Endothelial cell of hepatic sinusoid (primary cell): ENCODE data around the gene RASL10B.
"Not testable (repeated sequence)": the region's sequence is repeated elsewhere in the genome, so short reads cannot be mapped to it uniquely, and the experiment has no call there.

Source experiments
- in situ Hi-C: cut with HindIII; loops from 2 replicates; pipeline ENCODE4 v1.10.0; 2017; ENCODE audit warnings: low sequenced_read_pairs

RASL10B gene

GRCh38 chr17:35740997-35741931, 9.8 kb downstream of the RASL10B start:
- in situ Hi-C loops = loop anchor here (25.0 kb wide), 1 partner anchor 429 kb away; no protein-coding TSS in a partner anchor

DNA sequence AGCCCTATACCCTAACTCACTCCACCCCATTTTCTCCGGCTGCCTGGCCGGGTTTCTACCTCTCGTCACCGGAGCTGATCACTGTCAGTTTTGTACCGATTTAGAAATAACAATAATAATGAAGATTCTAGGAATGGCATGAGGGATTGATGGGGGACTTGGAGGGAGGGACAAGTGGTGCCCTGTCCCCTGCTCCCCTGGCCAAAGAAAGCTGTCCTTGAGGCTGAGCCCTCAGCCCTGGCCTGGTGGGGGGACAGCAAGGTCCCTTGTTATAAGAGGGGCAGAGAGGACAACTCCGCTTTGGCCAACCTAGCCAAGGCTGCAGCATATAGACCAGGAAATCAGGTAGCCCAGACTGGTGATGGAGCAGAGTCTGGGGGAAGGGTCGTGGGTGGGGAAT, 11.1 kb downstream of the RASL10B start:
- in situ Hi-C loops = loop anchor here (25.0 kb wide), 1 partner anchor 430 kb away; no protein-coding TSS in a partner anchor

DNA sequence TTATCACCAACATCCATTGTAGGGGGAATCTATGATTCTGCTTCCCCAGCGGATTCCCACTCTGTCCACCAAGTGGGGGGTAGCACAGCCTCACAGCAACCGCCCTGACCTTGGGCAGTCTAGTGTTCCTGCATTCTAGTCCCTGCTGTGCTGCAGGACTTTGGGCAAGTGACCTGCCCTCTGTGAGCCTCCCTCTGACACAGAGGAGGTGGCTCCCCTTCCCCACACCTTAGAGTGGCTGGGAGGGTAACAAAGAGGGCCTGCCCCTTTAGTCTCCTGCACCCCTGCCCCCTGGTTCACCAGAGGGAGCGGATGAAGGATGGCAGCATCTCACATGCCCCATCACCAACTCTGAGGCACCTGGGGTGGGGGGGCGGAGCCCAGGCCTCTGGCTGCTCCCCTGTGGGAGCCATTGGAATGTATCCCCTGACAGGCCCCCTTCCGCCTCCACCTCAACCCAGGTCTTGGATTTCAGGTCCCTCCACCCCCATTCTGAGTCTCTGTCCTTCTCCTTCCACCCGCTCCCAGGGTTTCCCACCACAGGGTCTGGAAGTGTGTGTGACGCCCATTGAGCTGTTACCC, 11.5 kb downstream of the RASL10B start:
- in situ Hi-C loops = loop anchor here (25.0 kb wide), 1 partner anchor 431 kb away; no protein-coding TSS in a partner anchor

DNA sequence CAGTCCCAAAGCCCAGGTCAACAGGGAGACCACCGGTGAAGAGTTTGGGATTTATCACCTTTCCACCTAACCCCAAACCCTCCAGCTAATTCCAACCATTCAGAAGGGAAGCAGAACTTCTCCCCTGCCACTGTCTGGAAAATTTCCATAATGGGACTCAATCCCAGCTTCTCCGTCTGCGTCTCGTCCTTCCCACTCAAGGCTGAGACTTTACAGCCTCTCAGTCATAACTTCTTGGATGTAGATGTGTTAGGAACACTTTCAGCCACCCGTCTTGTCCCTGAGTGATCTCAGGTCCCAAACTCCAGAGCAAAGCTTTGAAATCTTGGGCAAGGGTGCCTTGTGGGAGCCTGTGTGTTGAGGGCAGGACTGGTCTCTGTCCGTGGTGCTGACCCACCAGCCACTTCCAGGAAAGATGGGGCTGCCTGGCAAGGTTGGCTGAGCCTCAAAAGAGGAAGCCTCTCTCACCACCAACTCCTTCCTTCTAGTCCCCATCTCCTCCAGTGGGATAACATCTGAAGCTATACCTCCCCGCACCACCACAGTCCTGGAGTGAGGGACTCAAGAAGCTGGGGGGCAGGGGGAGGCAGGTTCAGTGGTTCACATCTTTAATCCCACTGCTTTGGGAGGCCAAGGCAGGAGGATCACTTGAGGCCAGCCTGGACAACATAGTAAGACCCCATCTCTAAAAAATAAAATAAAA, 12.3 kb downstream of the RASL10B start:
- in situ Hi-C loops = loop anchor here (25.0 kb wide), 1 partner anchor 431 kb away; no protein-coding TSS in a partner anchor

DNA sequence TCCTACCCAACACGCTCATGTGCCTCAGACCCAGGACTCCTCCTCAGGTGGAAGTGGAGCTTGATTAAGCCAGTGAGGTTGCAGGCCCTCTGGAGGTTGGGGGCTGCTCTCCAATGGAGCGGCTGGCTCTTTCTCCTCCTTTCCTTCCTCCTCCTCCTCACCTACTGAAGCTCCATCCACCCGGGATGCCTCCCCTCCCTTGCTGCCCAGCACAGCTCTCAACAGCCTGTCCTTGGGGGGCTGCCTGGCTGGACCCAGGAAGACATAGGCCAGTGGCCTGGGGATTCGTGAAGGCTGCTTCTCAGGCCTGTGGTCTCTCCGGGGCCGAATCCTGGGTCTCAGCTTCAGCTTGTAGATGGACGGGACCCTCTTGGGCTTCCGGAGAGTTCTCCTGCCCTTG, 13.4 kb downstream of the RASL10B start:
- in situ Hi-C loops = loop anchor here (25.0 kb wide), 1 partner anchor 433 kb away; no protein-coding TSS in a partner anchor

GRCh38 chr17:35745246-35745645, 13.8 kb downstream of the RASL10B start:
- in situ Hi-C loops = loop anchor here (25.0 kb wide), 1 partner anchor 433 kb away; no protein-coding TSS in a partner anchor

DNA sequence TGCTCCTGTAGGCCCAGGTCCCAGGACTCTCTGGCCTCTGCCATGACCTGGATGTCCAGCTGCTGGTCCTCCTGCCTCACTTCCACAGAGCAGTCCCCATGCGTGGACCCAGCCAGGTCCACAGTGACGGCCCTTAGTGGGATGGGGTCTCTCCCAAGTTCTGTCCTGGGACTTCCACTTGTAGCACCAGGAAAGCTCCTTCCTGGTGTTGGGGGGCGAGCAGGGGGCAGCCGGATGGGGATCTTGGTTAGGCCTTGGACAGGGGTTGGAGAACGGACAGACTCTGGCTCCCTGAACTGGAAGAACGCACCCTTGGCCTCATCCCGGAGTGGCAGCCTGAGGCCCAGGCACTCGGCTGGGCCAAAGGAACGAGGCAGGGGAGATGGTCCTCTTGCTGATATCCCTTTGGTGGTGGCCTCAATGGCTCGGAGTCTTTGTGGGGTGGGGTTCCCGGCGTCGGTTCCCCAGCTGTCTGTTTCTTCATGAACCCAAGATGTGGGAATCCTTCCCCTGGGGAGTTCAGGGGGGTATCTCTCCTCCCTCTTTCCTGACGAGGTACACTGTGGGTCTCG, 14.4 kb downstream of the RASL10B start:
- in situ Hi-C loops = loop anchor here (25.0 kb wide), 1 partner anchor 434 kb away; no protein-coding TSS in a partner anchor

- in situ Hi-C loops = loop anchor here (25.0 kb wide), 1 partner anchor 435 kb away; no protein-coding TSS in a partner anchor
Observed at GRCh38 chr17:35747540-35748017, 16.1 kb downstream of the RASL10B start.

GRCh38 chr17:35748341-35748841, 17.0 kb downstream of the RASL10B start:
- in situ Hi-C loops = loop anchor here (25.0 kb wide), 1 partner anchor 436 kb away; no protein-coding TSS in a partner anchor

DNA sequence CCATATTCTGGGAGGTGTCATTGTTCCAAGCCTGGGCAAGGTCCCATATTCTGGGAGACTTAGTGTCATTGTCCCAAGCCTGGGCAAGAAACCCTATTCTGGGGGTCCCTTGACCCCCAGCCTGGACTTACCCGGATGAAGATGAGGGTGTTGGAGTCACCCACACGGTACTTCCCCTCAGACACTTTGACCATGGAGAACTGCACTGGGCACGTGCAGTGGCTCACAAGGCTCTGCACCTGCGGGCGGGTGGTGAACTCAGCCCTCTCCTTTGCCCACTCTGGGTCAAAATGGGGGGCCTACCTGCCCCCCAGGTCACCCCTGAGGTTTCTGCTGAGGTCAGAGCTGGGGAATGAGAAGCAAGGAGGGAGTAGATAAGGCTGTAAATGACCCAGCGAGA, 17.5 kb downstream of the RASL10B start:
- in situ Hi-C loops = loop anchor here (25.0 kb wide), 1 partner anchor 437 kb away; no protein-coding TSS in a partner anchor

DNA sequence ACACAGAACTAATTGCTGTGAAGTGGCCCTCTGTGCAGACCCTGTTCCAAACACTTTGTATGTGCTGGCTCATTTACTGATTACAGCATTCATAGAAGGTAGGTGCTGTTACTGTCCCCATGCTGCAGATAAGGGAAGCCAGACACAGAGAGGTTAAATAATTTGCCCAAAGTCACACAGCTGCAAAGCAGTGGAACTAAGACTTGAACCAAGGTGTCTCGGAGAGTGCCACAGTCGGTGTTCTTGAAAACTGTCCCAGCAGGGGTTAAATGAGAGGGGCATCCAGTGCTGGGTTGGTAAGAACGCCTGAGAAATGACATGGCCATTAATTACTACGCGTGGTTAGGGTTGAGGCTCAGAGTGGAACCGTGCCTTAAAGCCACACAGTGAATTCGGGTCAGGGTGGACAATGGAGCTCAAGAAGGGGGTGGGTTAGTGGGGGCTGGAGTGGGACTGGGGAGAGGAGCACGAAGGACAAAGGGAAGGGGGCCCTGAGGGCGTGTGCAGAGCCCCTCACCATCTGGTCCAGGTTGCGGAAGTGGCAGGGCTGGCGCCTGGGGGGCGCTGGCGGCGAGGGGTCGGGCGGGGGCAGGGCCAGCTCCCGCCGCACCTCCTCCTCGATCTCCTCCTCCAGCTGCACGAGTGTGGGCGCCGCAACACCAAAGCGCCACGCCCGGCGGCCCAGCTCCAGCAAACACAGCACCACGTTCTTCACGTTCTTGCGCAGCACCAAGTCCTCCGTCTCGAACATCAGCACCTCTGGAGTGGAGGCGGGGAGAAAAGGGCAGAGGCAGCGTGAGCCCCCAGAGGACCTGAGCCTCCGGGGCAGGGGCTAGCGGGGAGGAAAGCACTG, 18.3 kb downstream of the RASL10B start:
- in situ Hi-C loops = loop anchor here (25.0 kb wide), 1 partner anchor 437 kb away; no protein-coding TSS in a partner anchor

- in situ Hi-C loops = no loop called here
Observed at GRCh38 chr17:35750526-35751395, 19.3 kb downstream of the RASL10B start.

DNA sequence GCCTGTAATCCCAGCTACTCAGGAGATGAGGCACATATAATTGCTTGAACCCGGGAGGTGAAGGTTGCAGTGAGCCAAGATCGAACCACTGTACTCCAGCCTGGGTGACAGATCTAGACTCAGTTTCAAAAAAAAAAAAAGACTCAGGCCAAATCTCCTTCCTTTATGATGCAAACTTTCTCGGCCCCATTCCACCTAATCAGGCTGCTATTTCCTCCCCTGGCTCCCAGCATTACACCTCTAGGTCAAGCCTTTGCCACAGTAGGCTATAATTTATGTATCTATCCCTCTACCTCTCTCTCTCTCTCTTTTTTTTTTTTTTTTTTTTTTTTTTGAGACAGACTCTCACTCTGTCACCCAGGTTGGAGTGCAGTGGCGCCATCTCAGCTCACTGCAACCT, 20.1 kb downstream of the RASL10B start:
- in situ Hi-C loops = not testable (repeated sequence)

GRCh38 chr17:35752471-35752870, 21.0 kb downstream of the RASL10B start:
- in situ Hi-C loops = no loop called here

GRCh38 chr17:35752945-35753764, 21.7 kb downstream of the RASL10B start, which contains the start of gene GAS2L2:
Gene GAS2L2 (minus strand): TSS chr17:35753239. CDS start chr17:35752850, 389 bp downstream.
- in situ Hi-C loops = no loop called here

- in situ Hi-C loops = no loop called here
Observed at GRCh38 chr17:35757243-35757642, 25.8 kb downstream of the RASL10B start.

GRCh38 chr17:35760587-35760986, 29.1 kb downstream of the RASL10B start, which contains the start of gene C17orf50:
Gene C17orf50 (plus strand): TSS chr17:35760887. CDS start chr17:35760942, 55 bp downstream.
- in situ Hi-C loops = no loop called here
